OCI-LY1 (cell line): ENCODE measurements around the gene VASP.

Experiments
- H2AFZ ChIP-seq: fragments of 200-600 bp; sonication (generic), shearing (Covaris generic); 2 replicates; pipeline ENCODE4 v1.6.0; 2014; ENCODE audit warnings: antibody characterized with exemption, mild to moderate bottlenecking, low read length
- H3F3A ChIP-seq: fragments of 200-600 bp; sonication (generic), shearing (Covaris generic); 2 replicates; pipeline ENCODE4 v1.6.0; 2014; ENCODE audit warnings: mild to moderate bottlenecking, antibody characterized with exemption, low read length, moderate library complexity; ENCODE audit not compliant: insufficient read depth
- H3K27ac ChIP-seq: fragments of 200-600 bp; sonication (generic); 2 replicates; pipeline ENCODE4 v1.5.1; 2014; ENCODE audit warnings: low read length, mixed run types, mild to moderate bottlenecking, low read depth; ENCODE audit not compliant: poor library complexity, severe bottlenecking
- H3K27me3 ChIP-seq: fragments of 200-600 bp; sonication (generic); 2 replicates; pipeline ENCODE4 v1.6.0; 2014; ENCODE audit warnings: antibody characterized with exemption, mild to moderate bottlenecking, low read length, moderate library complexity; ENCODE audit not compliant: insufficient read depth
- H3K36me3 ChIP-seq: fragments of 200-600 bp; sonication (generic); 2 replicates; pipeline ENCODE4 v1.6.1; 2014; ENCODE audit warnings: mild to moderate bottlenecking, antibody characterized with exemption, low read length, moderate library complexity, mixed read lengths; ENCODE audit not compliant: insufficient read depth
- H3K4me1 ChIP-seq: fragments of 200-600 bp; sonication (generic); 2 replicates; pipeline ENCODE4 v1.5.1; 2014; ENCODE audit warnings: mild to moderate bottlenecking, low read length, moderate library complexity; ENCODE audit not compliant: insufficient read depth, severe bottlenecking
- H3K4me2 ChIP-seq: fragments of 200-600 bp; sonication (generic), shearing (Covaris generic); 2 replicates; pipeline ENCODE4 v1.6.1; 2014; ENCODE audit warnings: low read length
- H3K4me3 ChIP-seq: fragments of 200-600 bp; sonication (generic); 2 replicates; pipeline ENCODE4 v1.5.1; 2014; ENCODE audit warnings: low read length, low read depth, mild to moderate bottlenecking, mixed read lengths; ENCODE audit not compliant: poor library complexity, severe bottlenecking
- H3K79me2 ChIP-seq: fragments of 200-600 bp; shearing (Covaris generic); 2 replicates; pipeline ENCODE4 v1.6.1; 2016; ENCODE audit warnings: mixed run types, low read length, mixed read lengths; ENCODE audit not compliant: insufficient read depth
- H3K9ac ChIP-seq: fragments of 200-600 bp; sonication (generic), shearing (Covaris generic); 2 replicates; pipeline ENCODE4 v1.6.1; 2014; ENCODE audit warnings: mild to moderate bottlenecking, low read length, mixed read lengths
- H3K9me2 ChIP-seq: fragments of 200-600 bp; sonication (generic), shearing (Covaris generic); 2 replicates; pipeline ENCODE4 v1.6.1; 2014; ENCODE audit warnings: low read depth, mild to moderate bottlenecking, low read length, mixed read lengths
- H3K9me3 ChIP-seq: fragments of 200-600 bp; shearing (Covaris generic); 2 replicates; pipeline ENCODE4 v1.6.1; 2014; ENCODE audit warnings: low read length, mixed read lengths
- H4K20me1 ChIP-seq: fragments of 200-600 bp; sonication (generic), shearing (Covaris generic); 2 replicates; pipeline ENCODE4 v1.6.0; 2016; ENCODE audit warnings: mild to moderate bottlenecking, low read length; ENCODE audit not compliant: insufficient read depth
- EZH2 ChIP-seq: fragments of 200-600 bp; sonication (generic), shearing (Covaris generic); IDR thresholded peaks from 2 replicates; pipeline ENCODE4 v1.8.0; 2017; ENCODE audit warnings: borderline replicate concordance, mixed run types, mild to moderate bottlenecking, antibody characterized with exemption, low read length, moderate library complexity, mixed read lengths
- TF ChIP-seq, protein P1 (sequence below): fragments of 200-600 bp; sonication (generic), shearing (Covaris generic); IDR thresholded peaks from 2 replicates; pipeline ENCODE4 v1.5.1; 2017; ENCODE audit warnings: mild to moderate bottlenecking, antibody characterized with exemption, low read length, moderate library complexity, mixed read lengths

VASP gene

DNA sequence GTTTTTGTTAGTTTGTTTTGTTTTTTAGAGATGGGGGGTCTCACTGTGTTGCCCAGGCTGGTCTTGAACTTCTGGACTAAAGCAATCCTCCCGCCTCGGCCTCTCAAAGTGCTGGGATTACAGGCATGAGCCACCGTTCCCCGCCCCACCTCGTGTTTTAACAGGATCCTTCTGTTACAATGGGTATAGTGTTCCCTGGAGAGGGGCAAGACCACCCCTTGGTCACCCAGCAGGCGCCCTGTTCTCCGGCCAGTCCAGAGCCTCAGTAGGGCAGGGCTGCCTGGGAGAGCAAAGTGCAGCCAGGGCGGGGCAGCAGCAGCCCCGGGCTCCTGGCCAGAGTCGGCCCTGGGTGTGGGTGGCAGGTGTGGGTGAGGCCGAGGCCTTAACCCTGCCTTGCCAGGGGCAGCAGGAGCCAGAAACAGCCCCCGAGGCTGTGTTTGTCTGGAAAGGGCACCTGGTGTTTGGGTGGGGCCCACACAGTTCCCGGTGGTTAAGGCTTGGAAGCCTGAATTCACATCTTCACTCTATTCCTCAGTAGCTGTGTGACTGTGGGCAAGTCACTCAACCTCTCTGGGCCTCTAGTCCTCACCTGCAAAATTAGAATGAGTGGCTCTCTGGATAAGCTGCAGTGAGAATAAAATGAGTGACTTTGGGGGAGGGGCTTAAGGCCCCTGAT, 7.2 kb downstream of the VASP start:
- peak overlapping the region; percentile 25; the same call in 1 of the 2 replicates for H3K4me2 ChIP-seq
- no peak overlapping the region; the same call in 1 of the 2 replicates for H3K9ac ChIP-seq
- H3K27me3 ChIP-seq: no peaks in the 10 kb centered on the region
- H4K20me1 ChIP-seq: no peaks in the 10 kb centered on the region
- peaks cover 13% of the 10 kb centered on the region; the same call in 1 of the 2 replicates for H3K36me3 ChIP-seq
- TF ChIP-seq, protein P1, sequence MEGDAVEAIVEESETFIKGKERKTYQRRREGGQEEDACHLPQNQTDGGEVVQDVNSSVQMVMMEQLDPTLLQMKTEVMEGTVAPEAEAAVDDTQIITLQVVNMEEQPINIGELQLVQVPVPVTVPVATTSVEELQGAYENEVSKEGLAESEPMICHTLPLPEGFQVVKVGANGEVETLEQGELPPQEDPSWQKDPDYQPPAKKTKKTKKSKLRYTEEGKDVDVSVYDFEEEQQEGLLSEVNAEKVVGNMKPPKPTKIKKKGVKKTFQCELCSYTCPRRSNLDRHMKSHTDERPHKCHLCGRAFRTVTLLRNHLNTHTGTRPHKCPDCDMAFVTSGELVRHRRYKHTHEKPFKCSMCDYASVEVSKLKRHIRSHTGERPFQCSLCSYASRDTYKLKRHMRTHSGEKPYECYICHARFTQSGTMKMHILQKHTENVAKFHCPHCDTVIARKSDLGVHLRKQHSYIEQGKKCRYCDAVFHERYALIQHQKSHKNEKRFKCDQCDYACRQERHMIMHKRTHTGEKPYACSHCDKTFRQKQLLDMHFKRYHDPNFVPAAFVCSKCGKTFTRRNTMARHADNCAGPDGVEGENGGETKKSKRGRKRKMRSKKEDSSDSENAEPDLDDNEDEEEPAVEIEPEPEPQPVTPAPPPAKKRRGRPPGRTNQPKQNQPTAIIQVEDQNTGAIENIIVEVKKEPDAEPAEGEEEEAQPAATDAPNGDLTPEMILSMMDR: no peak
- TF ChIP-seq EZH2: no peak
- H3K4me1 ChIP-seq: peaks cover 54% of the 10 kb centered on the region
- H3K4me3 ChIP-seq: no peak overlapping the region
- H3K9me3 ChIP-seq: no peaks in the 10 kb centered on the region
- H3F3A ChIP-seq: no peaks in the 10 kb centered on the region
- 0 out of 2 replicates have a peak, but pooled peaks cover 1% of the 10 kb centered on the region for H3K79me2 ChIP-seq
- no peak overlapping the region for H2AFZ ChIP-seq
- no peaks in the 10 kb centered on the region for H3K9me2 ChIP-seq
- H3K27ac ChIP-seq: peak overlapping the region; percentile 88

GRCh38 chr19:45515081-45515624, 7.9 kb downstream of the VASP start:
- H3K4me3 ChIP-seq: no peak overlapping the region
- H3K27me3 ChIP-seq: no peaks in the 10 kb centered on the region
- no peaks in the 10 kb centered on the region for H3K9me3 ChIP-seq
- peaks cover 13% of the 10 kb centered on the region; the same call in 1 of the 2 replicates for H3K36me3 ChIP-seq
- no peaks in the 10 kb centered on the region for H3F3A ChIP-seq
- H3K9me2 ChIP-seq: no peaks in the 10 kb centered on the region
- peak overlapping the region; percentile 88 for H3K27ac ChIP-seq
- no peak overlapping the region for H2AFZ ChIP-seq
- H3K79me2 ChIP-seq: no peaks in the 10 kb centered on the region
- no peak overlapping the region; the same call in 1 of the 2 replicates for H3K9ac ChIP-seq
- peak overlapping the region; percentile 25 for H3K4me2 ChIP-seq
- peaks cover 48% of the 10 kb centered on the region for H3K4me1 ChIP-seq
- TF ChIP-seq, protein P1: no peak
- no peak for TF ChIP-seq EZH2
- H4K20me1 ChIP-seq: no peaks in the 10 kb centered on the region

- no peak overlapping the region; the same call in 1 of the 2 replicates for H3K9ac ChIP-seq
- H3F3A ChIP-seq: no peaks in the 10 kb centered on the region
- no peaks in the 10 kb centered on the region for H4K20me1 ChIP-seq
- no peaks in the 10 kb centered on the region for H3K9me2 ChIP-seq
- H3K27me3 ChIP-seq: no peaks in the 10 kb centered on the region
- H3K9me3 ChIP-seq: no peaks in the 10 kb centered on the region
- peaks cover 47% of the 10 kb centered on the region for H3K4me1 ChIP-seq
- H3K36me3 ChIP-seq: peaks cover 15% of the 10 kb centered on the region; the same call in 1 of the 2 replicates
- no peaks in the 10 kb centered on the region for H3K79me2 ChIP-seq
- no peak overlapping the region for H3K4me3 ChIP-seq
- peak overlapping the region; percentile 88 for H3K27ac ChIP-seq
- no peak overlapping the region for H2AFZ ChIP-seq
- TF ChIP-seq EZH2: no peak
- TF ChIP-seq, protein P1: no peak
- no peak overlapping the region; the same call in 1 of the 2 replicates for H3K4me2 ChIP-seq
These were observed 8.6 kb downstream of the VASP start for GRCh38 chr19:45515807-45516401.
